Nephron progenitor cell (in vitro differentiated cells): ENCODE measurements around the gene ARSB.

Experiments used
- DNase-seq: peaks from one replicate; pipeline ENCODE4 v3.0.0; 2021
- H3K27ac Mint-ChIP-seq: 2 replicates; pipeline ENCODE4 v1.8.0; 2021; ENCODE audit warnings: mild to moderate bottlenecking, moderate library complexity, mixed read lengths
- H3K27me3 Mint-ChIP-seq: 2 replicates; pipeline ENCODE4 v1.8.0; 2021; ENCODE audit warnings: mild to moderate bottlenecking, low read depth, mixed read lengths; ENCODE audit not compliant: poor library complexity
- H3K36me3 Mint-ChIP-seq: 2 replicates; pipeline ENCODE4 v1.8.0; 2021; ENCODE audit warnings: low read depth, mixed read lengths
- H3K4me1 Mint-ChIP-seq: 2 replicates; pipeline ENCODE4 v1.8.0; 2021; ENCODE audit warnings: mixed read lengths
- H3K4me3 Mint-ChIP-seq: 2 replicates; pipeline ENCODE4 v1.8.0; 2021; ENCODE audit warnings: mild to moderate bottlenecking, moderate library complexity, mixed read lengths
- H3K9me3 Mint-ChIP-seq: 2 replicates; pipeline ENCODE4 v1.8.0; 2021; ENCODE audit warnings: mild to moderate bottlenecking, moderate library complexity, mixed read lengths
- TF ChIP-seq, protein P1 (sequence below): fragments of 200-600 bp; sonication (generic); IDR thresholded peaks from 2 replicates; pipeline ENCODE4 v1.5.0; 2021; ENCODE audit warnings: antibody characterized with exemption

The ARSB gene

DNA sequence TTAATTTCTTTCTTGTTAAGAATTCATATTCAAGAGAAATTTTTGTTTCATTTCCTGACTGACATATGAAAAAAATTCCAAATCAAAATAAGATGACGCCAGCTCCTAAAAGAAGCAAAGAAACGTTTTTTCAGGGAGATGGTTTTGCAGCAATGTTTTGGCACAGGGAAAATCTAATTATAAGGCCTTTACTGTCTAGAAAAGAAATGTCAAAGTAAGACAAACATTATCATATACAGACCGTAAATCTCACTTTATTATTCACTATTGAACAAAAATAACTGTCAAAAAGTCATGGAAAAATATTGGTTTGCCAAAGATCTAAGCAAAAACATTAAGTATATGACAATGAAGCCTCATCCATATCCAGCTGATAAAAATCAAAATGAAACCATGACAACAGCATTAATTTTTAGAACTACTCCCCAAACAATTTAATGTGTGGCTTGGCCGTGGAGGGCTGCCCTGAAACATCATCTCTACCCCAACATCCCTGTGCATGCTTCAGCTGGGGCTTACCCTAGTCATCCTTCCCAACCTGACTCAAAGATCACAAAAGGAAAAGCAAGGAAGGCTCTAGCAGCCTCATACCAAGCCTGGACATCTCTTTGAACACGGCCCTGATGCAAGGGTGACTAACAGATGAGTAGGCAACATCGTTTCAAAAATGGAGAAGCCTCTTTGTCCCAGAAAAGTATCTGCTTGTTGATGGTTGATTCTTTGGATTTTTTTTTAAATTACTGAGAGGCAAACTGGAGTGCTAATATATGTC is 95.6 kb downstream of the ARSB start:
- no peak for DNase-seq
- H3K4me3 Mint-ChIP-seq = no peak overlapping the region
- H3K9me3 Mint-ChIP-seq = peaks cover 4% of the 10 kb centered on the region
- no peak overlapping the region for H3K27ac Mint-ChIP-seq
- TF ChIP-seq, protein P1, sequence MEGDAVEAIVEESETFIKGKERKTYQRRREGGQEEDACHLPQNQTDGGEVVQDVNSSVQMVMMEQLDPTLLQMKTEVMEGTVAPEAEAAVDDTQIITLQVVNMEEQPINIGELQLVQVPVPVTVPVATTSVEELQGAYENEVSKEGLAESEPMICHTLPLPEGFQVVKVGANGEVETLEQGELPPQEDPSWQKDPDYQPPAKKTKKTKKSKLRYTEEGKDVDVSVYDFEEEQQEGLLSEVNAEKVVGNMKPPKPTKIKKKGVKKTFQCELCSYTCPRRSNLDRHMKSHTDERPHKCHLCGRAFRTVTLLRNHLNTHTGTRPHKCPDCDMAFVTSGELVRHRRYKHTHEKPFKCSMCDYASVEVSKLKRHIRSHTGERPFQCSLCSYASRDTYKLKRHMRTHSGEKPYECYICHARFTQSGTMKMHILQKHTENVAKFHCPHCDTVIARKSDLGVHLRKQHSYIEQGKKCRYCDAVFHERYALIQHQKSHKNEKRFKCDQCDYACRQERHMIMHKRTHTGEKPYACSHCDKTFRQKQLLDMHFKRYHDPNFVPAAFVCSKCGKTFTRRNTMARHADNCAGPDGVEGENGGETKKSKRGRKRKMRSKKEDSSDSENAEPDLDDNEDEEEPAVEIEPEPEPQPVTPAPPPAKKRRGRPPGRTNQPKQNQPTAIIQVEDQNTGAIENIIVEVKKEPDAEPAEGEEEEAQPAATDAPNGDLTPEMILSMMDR = no peak
- peaks cover 34% of the 10 kb centered on the region for H3K36me3 Mint-ChIP-seq
- peaks cover 8% of the 10 kb centered on the region for H3K4me1 Mint-ChIP-seq
- peaks cover 7% of the 10 kb centered on the region for H3K27me3 Mint-ChIP-seq

- Mint-ChIP-seq H3K4me1 (no peaks in the 10 kb centered on the region), H3K27ac (no peak overlapping the region), H3K9me3 (peaks cover 4% of the 10 kb centered on the region), H3K27me3 (peaks cover 7% of the 10 kb centered on the region), H3K4me3 (no peak overlapping the region), H3K36me3 (peaks cover 42% of the 10 kb centered on the region)
- TF ChIP-seq, protein P1 = no peak
- DNase-seq = no peak
These were observed 96.3 kb downstream of the ARSB start for GRCh38 chr5:78888580-78889368.

GRCh38 chr5:78887384-78888118 is 97.6 kb downstream of the ARSB start:
- Mint-ChIP-seq H3K27me3 (peaks cover 4% of the 10 kb centered on the region), H3K27ac (no peak overlapping the region), H3K9me3 (no peaks in the 10 kb centered on the region), H3K4me3 (no peak overlapping the region), H3K36me3 (peaks cover 49% of the 10 kb centered on the region), H3K4me1 (no peaks in the 10 kb centered on the region)
- TF ChIP-seq, protein P1 = no peak
- DNase-seq = no peak

GRCh38 chr5:78886341-78887230 is 98.5 kb downstream of the ARSB start:
- H3K4me1 Mint-ChIP-seq = no peaks in the 10 kb centered on the region
- H3K4me3 Mint-ChIP-seq = no peak overlapping the region
- peaks cover 4% of the 10 kb centered on the region for H3K27me3 Mint-ChIP-seq
- TF ChIP-seq, protein P1 = peak; percentile 45
- no peaks in the 10 kb centered on the region for H3K9me3 Mint-ChIP-seq
- peaks cover 54% of the 10 kb centered on the region for H3K36me3 Mint-ChIP-seq
- DNase-seq = no peak
- H3K27ac Mint-ChIP-seq = no peak overlapping the region

DNA sequence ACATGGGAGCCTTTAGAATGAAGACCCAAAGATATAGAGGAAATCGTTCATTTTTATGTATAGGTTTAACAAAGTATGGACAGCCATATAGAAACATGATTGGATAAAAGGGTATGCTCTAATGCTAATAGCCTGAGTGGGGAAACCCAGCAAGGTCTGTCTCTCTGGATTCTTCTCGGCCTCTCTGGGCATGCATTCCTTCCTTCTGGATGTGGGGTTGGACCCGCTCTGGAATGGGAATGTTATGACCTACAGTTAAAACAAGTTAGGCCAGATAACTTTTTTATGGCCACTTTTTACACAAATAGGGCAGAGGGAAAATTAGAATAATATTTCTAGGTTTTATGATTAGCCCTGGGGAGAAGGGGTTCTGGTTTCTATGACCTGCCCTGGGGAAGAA is 103.2 kb downstream of the ARSB start:
- H3K9me3 Mint-ChIP-seq = no peaks in the 10 kb centered on the region
- peaks cover 51% of the 10 kb centered on the region for H3K36me3 Mint-ChIP-seq
- no peaks in the 10 kb centered on the region for H3K27me3 Mint-ChIP-seq
- no peak overlapping the region for H3K4me3 Mint-ChIP-seq
- no peak for DNase-seq
- TF ChIP-seq, protein P1 = no peak
- H3K4me1 Mint-ChIP-seq = no peaks in the 10 kb centered on the region
- no peak overlapping the region for H3K27ac Mint-ChIP-seq
